GM18505 (cell line): ENCODE results near the gene MTHFD2L.
"Not testable (repeated sequence)": the region's sequence is repeated elsewhere in the genome, so short reads cannot be mapped to it uniquely, and the experiment has no call there.

ENCODE experiments used
- ATAC-seq: cut with Tn5 transposase; IDR thresholded peaks from one replicate; pipeline ENCODE4 v1.9.1; 2021; ENCODE audit not compliant: unreplicated experiment
- POLR2A ChIP-seq: IDR thresholded peaks from 4 replicates; pipeline ENCODE4 v1.6.1; 2011; ENCODE audit warnings: borderline replicate concordance; ENCODE audit not compliant: insufficient read depth, insufficient read length; ENCODE audit errors: extremely low read depth

The MTHFD2L gene

GRCh38 chr4:74120086-74120485 is 37.8 kb upstream of the MTHFD2L start:
- ATAC-seq = no peak
- TF ChIP-seq POLR2A = no peak

GRCh38 chr4:74121643-74122579 is 36.0 kb upstream of the MTHFD2L start:
- TF ChIP-seq POLR2A = no peak
- no peak for ATAC-seq

- TF ChIP-seq POLR2A = no peak
- no peak for ATAC-seq
Observed at GRCh38 chr4:74123065-74123728, 34.7 kb upstream of the MTHFD2L start.

- no peak for ATAC-seq
- TF ChIP-seq POLR2A = no peak
Observed at GRCh38 chr4:74125029-74125428, 32.9 kb upstream of the MTHFD2L start.

- no peak for TF ChIP-seq POLR2A
- no peak for ATAC-seq
Observed at GRCh38 chr4:74127745-74128144, 30.2 kb upstream of the MTHFD2L start.

GRCh38 chr4:74130843-74131242 is 27.1 kb upstream of the MTHFD2L start:
- not testable (repeated sequence) for ATAC-seq

- ATAC-seq = not testable (repeated sequence)
Observed at GRCh38 chr4:74132188-74132587, 25.7 kb upstream of the MTHFD2L start.

GRCh38 chr4:74132944-74133343 is 25.0 kb upstream of the MTHFD2L start:
- no peak for ATAC-seq
- TF ChIP-seq POLR2A = no peak

GRCh38 chr4:74133786-74134499 is 24.0 kb upstream of the MTHFD2L start:
- ATAC-seq = peak; percentile 88
- TF ChIP-seq POLR2A = no peak

GRCh38 chr4:74134500-74134852 is 23.4 kb upstream of the MTHFD2L start:
- no peak for TF ChIP-seq POLR2A
- no peak for ATAC-seq

GRCh38 chr4:74146581-74147129 is 11.3 kb upstream of the MTHFD2L start:
- no peak for ATAC-seq
- TF ChIP-seq POLR2A = no peak

- no peak for ATAC-seq
- no peak for TF ChIP-seq POLR2A
Observed at GRCh38 chr4:74148205-74148604, 9.7 kb upstream of the MTHFD2L start.

- TF ChIP-seq POLR2A = no peak
- ATAC-seq = no peak
Observed at GRCh38 chr4:74152836-74153235, 5.1 kb upstream of the MTHFD2L start.

GRCh38 chr4:74156521-74156920 is 1.4 kb upstream of the MTHFD2L start:
- ATAC-seq = no peak
- no peak for TF ChIP-seq POLR2A

- no peak for ATAC-seq
- no peak for TF ChIP-seq POLR2A
Observed at GRCh38 chr4:74157154-74157553, 764 bp upstream of the MTHFD2L start.
